OCI-LY7 (cell line): Measurements from ENCODE around the gene VPS39. TPM values are rescaled to one million over a fixed set of nuclear protein-coding genes. Genes with fewer than 3 reads are reported as not detected.

Experiments used
- BruUV-seq: library from RNA; stranded (reverse); fragments of 400-500 nt; replicated peaks from 2 replicates; lab custom pipeline; 2021; lab: Mats Ljungman, UMichigan
- CTCF ChIA-PET: fragments of 300-600 bp; sonication (Branson Sonifier 250); formaldehyde crosslinking; loops from one replicate; lab custom pipeline; 2022; ENCODE audit warnings: antibody characterized with exemption; ENCODE audit not compliant: unreplicated experiment; lab: Charles Lee
- POLR2A ChIA-PET: fragments of 300-600 bp; sonication (Branson Sonifier 250); formaldehyde crosslinking; loops from one replicate; lab custom pipeline; 2022; ENCODE audit warnings: antibody characterized with exemption; lab: Charles Lee
- DNase-seq: peaks from one replicate; pipeline ENCODE4 v3.0.0-alpha.2; 2015; ENCODE audit warnings: low spot score
- H2AFZ ChIP-seq: fragments of 200-600 bp; sonication (generic), shearing (Covaris generic); 2 replicates; pipeline ENCODE4 v1.6.1; 2014; ENCODE audit warnings: mild to moderate bottlenecking, antibody characterized with exemption, low read length, moderate library complexity
- H3K27ac ChIP-seq: fragments of 200-600 bp; sonication (generic); 2 replicates; pipeline ENCODE4 v1.5.1; 2014; ENCODE audit warnings: mixed run types, low read depth, mild to moderate bottlenecking, moderate library complexity, low read length, inconsistent platforms; ENCODE audit not compliant: poor library complexity, severe bottlenecking
- H3K36me3 ChIP-seq: fragments of 200-600 bp; sonication (generic); 2 replicates; pipeline ENCODE4 v1.6.1; 2014; ENCODE audit warnings: mild to moderate bottlenecking, antibody characterized with exemption, low read length, moderate library complexity, mixed read lengths; ENCODE audit not compliant: insufficient read depth
- H3K4me1 ChIP-seq: fragments of 200-600 bp; sonication (generic); 2 replicates; pipeline ENCODE4 v1.5.1; 2014; ENCODE audit warnings: mild to moderate bottlenecking, low read length; ENCODE audit not compliant: insufficient read depth, poor library complexity, severe bottlenecking
- H3K4me2 ChIP-seq: fragments of 200-600 bp; sonication (generic); 2 replicates; pipeline ENCODE4 v1.6.1; 2014; ENCODE audit warnings: mild to moderate bottlenecking, low read length
- H3K4me3 ChIP-seq: fragments of 200-600 bp; sonication (generic); 2 replicates; pipeline ENCODE4 v1.5.1; 2014; ENCODE audit warnings: mild to moderate bottlenecking, low read depth, low read length; ENCODE audit not compliant: poor library complexity, severe bottlenecking
- H3K79me2 ChIP-seq: fragments of 200-600 bp; sonication (generic); 2 replicates; pipeline ENCODE4 v1.6.1; 2016; ENCODE audit warnings: low read depth, mild to moderate bottlenecking, low read length, moderate library complexity, mixed read lengths; ENCODE audit not compliant: insufficient read depth
- H3K9me2 ChIP-seq: fragments of 200-600 bp; sonication (generic); 2 replicates; pipeline ENCODE4 v1.6.1; 2016; ENCODE audit warnings: mild to moderate bottlenecking, low read length, mixed read lengths; ENCODE audit not compliant: insufficient read depth
- H3K9me3 ChIP-seq: fragments of 200-600 bp; sonication (generic); 2 replicates; pipeline ENCODE4 v1.6.1; 2014; ENCODE audit warnings: mild to moderate bottlenecking, mixed run types, low read length, mixed read lengths
- H4K20me1 ChIP-seq: fragments of 200-600 bp; sonication (generic); 2 replicates; pipeline ENCODE4 v1.6.1; 2014; ENCODE audit warnings: mild to moderate bottlenecking, antibody characterized with exemption, low read length, moderate library complexity, mixed read lengths; ENCODE audit not compliant: insufficient read depth
- CTCF ChIP-seq: fragments of 200-600 bp; sonication (generic); conservative IDR thresholded peaks from 2 replicates; pipeline ENCODE4 v1.5.1; 2014; ENCODE audit warnings: mild to moderate bottlenecking, antibody characterized with exemption, low read length, moderate library complexity, mixed read lengths
- EZH2phosphoT487 ChIP-seq: fragments of 200-600 bp; sonication (generic); IDR thresholded peaks from 2 replicates; pipeline ENCODE4 v1.6.1; 2018; ENCODE audit warnings: low read depth, borderline replicate concordance, mild to moderate bottlenecking, mixed run types, antibody characterized with exemption, low read length, moderate library complexity, mixed read lengths
- intact Hi-C: fragments of 100-400 bp; cut with micrococcal nuclease; formaldehyde crosslinking; loops from one replicate; pipeline ENCODE4 v1.10.0; 2022; ENCODE audit not compliant: unreplicated experiment
- total RNA-seq, 2 experiments: library from RNA; depleted of rRNA in 1 of 2; stranded (reverse); fragments of >200 nt in 1 of 2; shearing (Covaris generic) in 1 of 2; gene quantifications; 2 replicates each; pipeline ENCODE4 v1.2.3, GENCODE V29; 2014 to 2022

VPS39 gene
- total RNA-seq, 2 experiments from 2014 or later = 25.1 to 60.5 TPM

DNA sequence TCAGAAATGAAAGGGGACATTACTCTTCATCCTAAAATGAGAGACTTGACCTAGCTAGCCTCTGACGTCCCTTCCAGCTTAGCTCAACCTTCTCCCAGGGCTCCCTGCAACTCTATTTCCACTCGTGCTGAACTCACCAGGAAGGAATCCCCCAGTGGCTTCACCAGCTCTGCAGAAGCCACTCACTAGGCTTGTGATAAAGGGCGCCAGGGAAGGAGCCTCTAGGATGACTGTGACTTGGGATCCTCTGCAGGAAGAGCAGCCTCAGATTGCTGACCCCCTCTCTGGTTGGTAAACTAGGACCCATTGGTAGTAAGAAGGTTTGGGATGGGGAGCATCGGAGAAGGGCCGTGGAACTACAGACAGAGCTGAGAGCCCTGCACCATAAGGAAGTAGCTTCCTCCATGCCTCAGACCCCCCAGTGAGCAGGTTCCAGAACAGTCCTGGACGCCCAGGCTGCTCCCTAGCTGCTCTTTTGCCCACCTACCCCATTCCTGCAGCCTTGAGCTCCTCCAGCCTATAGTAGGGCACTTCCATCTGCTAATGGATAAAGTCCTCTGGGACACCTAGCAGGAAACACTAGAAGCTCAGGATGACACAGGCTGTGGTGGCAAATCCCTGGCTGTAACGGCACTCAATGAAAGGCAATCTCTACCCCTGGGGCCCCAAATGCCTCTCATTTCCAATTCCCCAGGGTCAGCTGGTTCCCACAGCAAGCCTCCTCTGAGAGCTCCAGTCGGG lies 77.7 kb downstream of the VPS39 start:
- no peaks in the 10 kb centered on the region for H3K4me1 ChIP-seq
- no peak overlapping the region for H3K4me3 ChIP-seq
- no peaks in the 10 kb centered on the region for H4K20me1 ChIP-seq
- no peaks in the 10 kb centered on the region for H3K79me2 ChIP-seq
- H3K36me3 ChIP-seq = no peaks in the 10 kb centered on the region
- no TSS peak for BruUV-seq
- H2AFZ ChIP-seq = no peak overlapping the region
- POLR2A ChIA-PET = interaction anchor here (0.6 to 0.8 kb wide), 2 partner anchors 11 to 266 kb away, joined by 3 to 7 read pairs; no protein-coding TSS in a partner anchor
- no peak for DNase-seq
- H3K9me3 ChIP-seq = no peaks in the 10 kb centered on the region
- H3K27ac ChIP-seq = no peak overlapping the region
- no peak overlapping the region for H3K4me2 ChIP-seq
- no peak for TF ChIP-seq EZH2phosphoT487
- no peak for TF ChIP-seq CTCF
- intact Hi-C loops = loop anchor here (5.0 kb wide), 1 partner anchor 48 kb away; no protein-coding TSS in a partner anchor
- CTCF ChIA-PET = interaction anchor here (0.6 to 1.6 kb wide), 2 partner anchors 9 to 130 kb away, joined by 3 to 5 read pairs; no protein-coding TSS in a partner anchor
- no peaks in the 10 kb centered on the region for H3K9me2 ChIP-seq

- Histone ChIP-seq H3K4me3 (no peak overlapping the region), H3K79me2 (no peaks in the 10 kb centered on the region), H3K9me2 (no peaks in the 10 kb centered on the region), H3K9me3 (no peaks in the 10 kb centered on the region), H3K36me3 (no peaks in the 10 kb centered on the region), H4K20me1 (no peaks in the 10 kb centered on the region), H3K27ac (no peak overlapping the region), H3K4me1 (no peaks in the 10 kb centered on the region), H2AFZ (no peak overlapping the region), H3K4me2 (no peak overlapping the region)
- intact Hi-C loops = no loop called here
- POLR2A ChIA-PET = interaction anchor here (0.8 kb wide), 1 partner anchor 10 kb away, joined by 3 read pairs; no protein-coding TSS in a partner anchor
- DNase-seq = no peak
- no TSS peak for BruUV-seq
- TF ChIP-seq CTCF = no peak
- no peak for TF ChIP-seq EZH2phosphoT487
- CTCF ChIA-PET = interaction anchor here (1.6 kb wide), 1 partner anchor 10 kb away, joined by 5 read pairs; no protein-coding TSS in a partner anchor
Measured at GRCh38 chr15:42129364-42129763, 78.7 kb downstream of the VPS39 start.

GRCh38 chr15:42128476-42128875 lies 79.6 kb downstream of the VPS39 start:
- Histone ChIP-seq H3K9me3 (no peaks in the 10 kb centered on the region), H3K79me2 (no peaks in the 10 kb centered on the region), H3K4me3 (no peak overlapping the region), H3K4me1 (no peaks in the 10 kb centered on the region), H4K20me1 (no peaks in the 10 kb centered on the region), H3K9me2 (no peaks in the 10 kb centered on the region), H3K4me2 (no peak overlapping the region), H2AFZ (no peak overlapping the region), H3K27ac (no peak overlapping the region), H3K36me3 (no peaks in the 10 kb centered on the region)
- no peak for DNase-seq
- intact Hi-C loops = no loop called here
- ChIA-PET POLR2A (no interaction called here), CTCF (no interaction called here)
- no peak for TF ChIP-seq CTCF
- TF ChIP-seq EZH2phosphoT487 = no peak
- BruUV-seq = no TSS peak
